MCF 10A (cell line): ENCODE data around the gene PCBP2. TPM values are rescaled to one million over a fixed set of nuclear protein-coding genes. Genes with fewer than 3 reads are reported as not detected.

Experiments
- BruUV-seq: library from RNA; stranded (reverse); fragments of 400-500 nt; replicated peaks from 2 replicates; lab custom pipeline; 2021; lab: Mats Ljungman, UMichigan
- CTCF ChIA-PET: fragments of 300-600 bp; sonication (Branson Sonifier 250); formaldehyde crosslinking; extraction: SDS; loops from one replicate; lab custom pipeline; 2021; ENCODE audit warnings: antibody characterized with exemption, inconsistent platforms; lab: Yijun Ruan, JAX
- POLR2A ChIA-PET: fragments of 300-600, 350-650 bp; sonication (Branson Sonifier 250); formaldehyde crosslinking; extraction: SDS; loops from one replicate; lab custom pipeline; 2020; ENCODE audit warnings: antibody characterized with exemption, inconsistent platforms; lab: Yijun Ruan, JAX
- DNase-seq: peaks from one replicate; pipeline ENCODE4 v3.0.0-alpha.2; 2018; ENCODE audit not compliant: unreplicated experiment
- H3K27ac Mint-ChIP-seq: one replicate; pipeline ENCODE4 v1.8.0; 2022; ENCODE audit warnings: mild to moderate bottlenecking, low read depth, mixed read lengths; ENCODE audit not compliant: unreplicated experiment
- H3K27me3 Mint-ChIP-seq: one replicate; pipeline ENCODE4 v1.8.0; 2022; ENCODE audit warnings: mixed read lengths; ENCODE audit not compliant: insufficient read depth, unreplicated experiment
- H3K36me3 Mint-ChIP-seq: one replicate; pipeline ENCODE4 v1.8.0; 2022; ENCODE audit warnings: mild to moderate bottlenecking, moderate library complexity, mixed read lengths; ENCODE audit not compliant: insufficient read depth, unreplicated experiment
- H3K4me1 Mint-ChIP-seq: one replicate; pipeline ENCODE4 v1.8.0; 2022; ENCODE audit warnings: mixed read lengths; ENCODE audit not compliant: insufficient read depth, unreplicated experiment
- H3K4me3 Mint-ChIP-seq: one replicate; pipeline ENCODE4 v1.8.0; 2022; ENCODE audit warnings: mild to moderate bottlenecking, moderate library complexity, mixed read lengths; ENCODE audit not compliant: unreplicated experiment
- H3K9me3 Mint-ChIP-seq: one replicate; pipeline ENCODE4 v1.8.0; 2022; ENCODE audit warnings: mixed read lengths; ENCODE audit not compliant: unreplicated experiment
- intact Hi-C: fragments of 100-400 bp; cut with micrococcal nuclease; formaldehyde crosslinking; loops from 2 replicates; pipeline ENCODE4 v1.14.1; 2022
- total RNA-seq: library from RNA; stranded (reverse); gene quantifications from 2 replicates; pipeline ENCODE4 v1.2.3, GENCODE V29; 2022
- TF ChIP-seq, protein P1 (sequence below): fragments of 200-600 bp; IDR thresholded peaks from one replicate; pipeline ENCODE4 v1.8.0; 2022; ENCODE audit warnings: antibody characterized with exemption, mild to moderate bottlenecking; ENCODE audit not compliant: unreplicated experiment

Gene PCBP2
- total RNA-seq, 1 experiment from 2014 or later = 1,037 TPM

DNA sequence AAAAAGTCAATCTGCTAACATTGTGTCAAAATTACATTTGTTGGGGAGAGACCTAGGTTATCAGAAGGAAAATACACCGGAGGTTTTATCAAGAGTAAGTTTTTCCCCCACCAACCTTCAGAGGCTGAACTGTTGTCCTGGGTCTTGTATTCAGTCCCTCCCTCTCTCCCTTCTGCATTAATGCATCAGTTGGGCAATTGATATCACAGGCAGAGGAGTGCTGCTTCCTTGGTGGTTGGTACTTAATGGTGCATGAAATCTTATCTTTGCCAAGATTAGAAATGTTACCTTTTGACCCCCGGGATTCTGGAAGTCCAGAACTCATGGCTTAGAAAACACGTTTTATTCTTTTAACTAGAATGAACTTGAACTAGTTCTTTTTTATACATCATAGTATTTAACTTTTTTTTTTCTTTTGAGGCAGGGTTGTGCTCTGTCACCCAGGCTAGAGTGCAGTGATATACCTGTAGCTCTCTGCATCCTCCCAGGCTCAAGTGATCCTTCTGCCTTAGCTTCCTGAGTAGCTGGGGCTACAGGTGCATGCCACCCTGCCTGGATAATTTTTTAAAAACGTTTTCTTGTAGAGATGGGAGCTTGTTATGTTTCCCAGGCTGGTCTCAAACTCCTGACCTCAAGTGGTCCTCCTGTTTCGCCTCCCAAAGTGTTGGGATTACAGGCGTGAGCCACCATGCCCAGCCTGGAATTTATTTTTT is 4.9 kb downstream of the PCBP2 start:
- Mint-ChIP-seq H3K27ac (no peak overlapping the region), H3K27me3 (no peaks in the 10 kb centered on the region), H3K4me1 (peaks cover 36% of the 10 kb centered on the region), H3K36me3 (peaks cover 96% of the 10 kb centered on the region), H3K9me3 (no peaks in the 10 kb centered on the region), H3K4me3 (no peak overlapping the region)
- TF ChIP-seq, protein P1, sequence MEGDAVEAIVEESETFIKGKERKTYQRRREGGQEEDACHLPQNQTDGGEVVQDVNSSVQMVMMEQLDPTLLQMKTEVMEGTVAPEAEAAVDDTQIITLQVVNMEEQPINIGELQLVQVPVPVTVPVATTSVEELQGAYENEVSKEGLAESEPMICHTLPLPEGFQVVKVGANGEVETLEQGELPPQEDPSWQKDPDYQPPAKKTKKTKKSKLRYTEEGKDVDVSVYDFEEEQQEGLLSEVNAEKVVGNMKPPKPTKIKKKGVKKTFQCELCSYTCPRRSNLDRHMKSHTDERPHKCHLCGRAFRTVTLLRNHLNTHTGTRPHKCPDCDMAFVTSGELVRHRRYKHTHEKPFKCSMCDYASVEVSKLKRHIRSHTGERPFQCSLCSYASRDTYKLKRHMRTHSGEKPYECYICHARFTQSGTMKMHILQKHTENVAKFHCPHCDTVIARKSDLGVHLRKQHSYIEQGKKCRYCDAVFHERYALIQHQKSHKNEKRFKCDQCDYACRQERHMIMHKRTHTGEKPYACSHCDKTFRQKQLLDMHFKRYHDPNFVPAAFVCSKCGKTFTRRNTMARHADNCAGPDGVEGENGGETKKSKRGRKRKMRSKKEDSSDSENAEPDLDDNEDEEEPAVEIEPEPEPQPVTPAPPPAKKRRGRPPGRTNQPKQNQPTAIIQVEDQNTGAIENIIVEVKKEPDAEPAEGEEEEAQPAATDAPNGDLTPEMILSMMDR = no peak
- no TSS peak for BruUV-seq
- intact Hi-C loops = no loop called here
- ChIA-PET CTCF (no interaction called here), POLR2A (no interaction called here)
- DNase-seq = no peak

DNA sequence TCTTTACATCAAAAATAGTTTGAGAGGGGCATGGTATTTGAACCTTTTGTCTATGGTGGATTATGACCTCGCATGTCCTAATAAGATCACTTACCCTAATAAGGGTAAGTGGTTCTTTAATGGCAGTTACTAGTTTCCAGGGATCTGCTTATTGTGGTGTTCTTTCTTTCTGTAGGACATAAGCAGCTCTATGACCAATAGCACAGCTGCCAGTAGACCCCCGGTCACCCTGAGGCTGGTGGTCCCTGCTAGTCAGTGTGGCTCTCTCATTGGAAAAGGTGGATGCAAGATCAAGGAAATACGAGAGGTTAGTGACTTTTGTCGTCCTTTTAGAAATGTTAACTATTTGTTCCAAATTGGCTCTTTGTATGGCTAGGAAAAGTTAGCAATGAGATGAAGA is 7.2 kb downstream of the PCBP2 start:
- ChIA-PET POLR2A (interaction anchor here (0.9 to 1.1 kb wide), 4 partner anchors 9 to 19 kb away, joined by 3 to 4 read pairs (median 3); partner anchors contain the start of gene PRR13), CTCF (interaction anchor here (0.9 to 1.1 kb wide), 2 partner anchors 14 to 107 kb away, joined by 3 to 4 read pairs; no protein-coding TSS in a partner anchor)
- Mint-ChIP-seq H3K36me3 (peaks cover 100% of the 10 kb centered on the region), H3K4me3 (no peak overlapping the region), H3K4me1 (peaks cover 31% of the 10 kb centered on the region), H3K9me3 (no peaks in the 10 kb centered on the region), H3K27me3 (no peaks in the 10 kb centered on the region), H3K27ac (no peak overlapping the region)
- intact Hi-C loops = no loop called here
- TF ChIP-seq, protein P1 = no peak
- no TSS peak for BruUV-seq
- no peak for DNase-seq

DNA sequence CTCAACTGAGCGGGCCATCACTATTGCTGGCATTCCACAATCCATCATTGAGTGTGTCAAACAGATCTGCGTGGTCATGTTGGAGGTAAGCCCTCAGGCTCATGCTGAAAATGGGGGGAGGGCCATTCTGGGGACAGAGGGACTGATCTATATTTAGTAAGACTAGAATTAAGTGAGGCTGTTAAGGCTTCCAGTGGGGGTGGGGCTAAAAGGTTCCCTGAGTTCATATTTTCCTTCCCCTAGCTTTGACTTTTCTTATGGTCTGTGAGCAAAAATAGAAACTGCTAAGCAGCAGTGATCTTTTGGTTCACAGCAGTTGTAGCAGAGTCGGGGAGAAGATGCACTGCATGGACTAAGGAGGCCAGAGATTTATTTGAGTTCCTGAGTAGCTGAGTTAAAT is 9.2 kb downstream of the PCBP2 start:
- TF ChIP-seq, protein P1 = no peak
- ChIA-PET CTCF (interaction anchor here (1.2 kb wide), 1 partner anchor 8 kb away, joined by 5 read pairs; no protein-coding TSS in a partner anchor), POLR2A (interaction anchor here (1.1 to 5.3 kb wide), 2 partner anchors 14 to 33 kb away, joined by 4 to 25 read pairs; no protein-coding TSS in a partner anchor)
- H3K4me1 Mint-ChIP-seq = peaks cover 30% of the 10 kb centered on the region
- no peak for DNase-seq
- no peaks in the 10 kb centered on the region for H3K9me3 Mint-ChIP-seq
- no peak overlapping the region for H3K27ac Mint-ChIP-seq
- H3K4me3 Mint-ChIP-seq = no peak overlapping the region
- peaks cover 100% of the 10 kb centered on the region for H3K36me3 Mint-ChIP-seq
- BruUV-seq = no TSS peak
- intact Hi-C loops = no loop called here
- H3K27me3 Mint-ChIP-seq = no peaks in the 10 kb centered on the region

DNA sequence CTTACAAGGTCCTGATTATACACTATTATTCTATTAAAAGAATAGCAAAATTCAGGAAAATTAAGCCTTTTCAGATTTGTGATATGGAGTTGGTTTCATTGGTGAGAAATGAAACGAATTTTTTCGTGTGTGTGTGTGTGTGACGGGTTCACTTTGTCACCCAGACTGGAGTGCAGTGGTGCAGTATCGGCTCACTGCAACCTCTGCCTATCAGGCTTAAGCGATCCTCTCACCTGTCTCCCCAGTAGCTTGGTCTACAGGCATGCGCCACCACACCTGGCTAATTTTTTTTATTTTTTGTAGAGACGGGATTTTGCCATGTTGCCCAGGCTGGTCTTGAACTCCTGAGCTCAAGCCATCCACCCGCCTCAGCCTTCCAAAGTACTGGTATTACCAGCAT is 9.7 kb downstream of the PCBP2 start:
- ChIA-PET POLR2A (interaction anchor here (1.1 to 5.3 kb wide), 2 partner anchors 13 to 32 kb away, joined by 4 to 25 read pairs; no protein-coding TSS in a partner anchor), CTCF (interaction anchor here (1.2 kb wide), 1 partner anchor 8 kb away, joined by 5 read pairs; no protein-coding TSS in a partner anchor)
- no peak for DNase-seq
- TF ChIP-seq, protein P1 = no peak
- Mint-ChIP-seq H3K4me1 (peaks cover 34% of the 10 kb centered on the region), H3K9me3 (no peaks in the 10 kb centered on the region), H3K4me3 (no peak overlapping the region), H3K27me3 (no peaks in the 10 kb centered on the region), H3K36me3 (peaks cover 100% of the 10 kb centered on the region), H3K27ac (no peak overlapping the region)
- intact Hi-C loops = no loop called here
- no TSS peak for BruUV-seq
